Neutrophil (primary cell): ENCODE measurements around the gene PDCD1.
A peak's percentile ranks its signal among the peaks of the same experiment; 100 is the strongest.

Experiments used
- H3K27ac ChIP-seq: fragments of 200-600 bp; sonication (generic); 2 replicates; pipeline ENCODE4 v1.5.1; 2016; ENCODE audit warnings: mild to moderate bottlenecking, moderate library complexity
- H3K27me3 ChIP-seq: fragments of 200-600 bp; sonication (generic); 2 replicates; pipeline ENCODE4 v1.6.0; 2016; ENCODE audit warnings: mild to moderate bottlenecking
- H3K36me3 ChIP-seq: fragments of 200-600 bp; sonication (generic); 2 replicates; pipeline ENCODE4 v1.5.1; 2017
- H3K4me1 ChIP-seq, 2 experiments: fragments of 200-600 bp in 1 of 2; sonication (generic) in 1 of 2; 1 replicate in 1 of 2; 2 replicates in 1 of 2; pipeline versions ENCODE4 v1.5.1 to v1.6.1; 2013 to 2016; ENCODE audit warnings: low read depth in 1 of 2, low read length in 1 of 2, mild to moderate bottlenecking in 1 of 2, moderate library complexity in 1 of 2; ENCODE audit not compliant: control insufficient read depth in 1 of 2, insufficient read depth in 1 of 2
- H3K4me3 ChIP-seq, 2 experiments: fragments of 200-600 bp in 1 of 2; sonication (generic) in 1 of 2; 1 replicate in 1 of 2; 2 replicates in 1 of 2; pipeline ENCODE4 v1.5.1; 2013 to 2016; ENCODE audit warnings: low read depth in 1 of 2, low read length in 1 of 2, mild to moderate bottlenecking in 1 of 2, moderate library complexity in 1 of 2
- H3K9me3 ChIP-seq: fragments of 200-600 bp; sonication (generic); 2 replicates; pipeline ENCODE4 v1.5.1; 2016
- TF ChIP-seq, protein P1 (sequence below): fragments of 200-600 bp; sonication (generic); IDR thresholded peaks from 2 replicates; pipeline ENCODE4 v1.5.1; 2016; ENCODE audit warnings: antibody characterized with exemption

Gene PDCD1

DNA sequence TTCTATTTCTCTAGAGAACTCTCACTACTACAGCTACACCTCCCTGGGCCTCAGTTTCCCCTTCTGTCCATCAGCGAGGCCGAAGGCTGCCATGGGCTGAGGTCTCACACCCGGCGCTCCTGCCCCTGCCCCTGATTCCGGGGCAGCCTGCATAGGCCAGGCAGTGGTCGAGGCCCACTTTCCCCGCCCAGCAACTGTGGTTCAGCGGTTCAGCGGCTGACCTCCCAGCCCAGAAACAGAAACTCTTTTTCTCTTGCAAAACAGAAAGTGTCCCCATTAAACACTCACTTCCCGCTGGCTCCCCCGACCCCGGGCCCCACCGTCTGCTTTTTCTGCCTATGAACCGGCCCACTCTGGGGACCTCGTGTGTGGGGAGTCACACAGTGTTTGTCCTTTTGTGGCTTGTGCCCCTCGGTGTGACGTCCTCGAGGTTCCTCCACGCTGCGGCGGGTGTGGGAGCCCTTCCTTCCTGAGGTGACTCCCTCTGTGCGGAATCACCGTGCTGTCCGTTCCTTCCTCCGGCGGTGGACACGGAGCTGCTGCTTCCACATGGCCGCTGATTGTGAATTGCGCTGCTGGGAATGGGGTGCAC, 16.0 kb downstream of the PDCD1 start:
- Histone ChIP-seq H3K27ac (no peak overlapping the region), H3K9me3 (no peaks in the 10 kb centered on the region), H3K27me3 (peaks cover 64% of the 10 kb centered on the region), H3K36me3 (no peaks in the 10 kb centered on the region), H3K4me1 (peaks cover 11 to 13% of the 10 kb centered on the region in 2 experiments), H3K4me3 (peak overlapping the region; percentile 40 to 45)
- TF ChIP-seq, protein P1, sequence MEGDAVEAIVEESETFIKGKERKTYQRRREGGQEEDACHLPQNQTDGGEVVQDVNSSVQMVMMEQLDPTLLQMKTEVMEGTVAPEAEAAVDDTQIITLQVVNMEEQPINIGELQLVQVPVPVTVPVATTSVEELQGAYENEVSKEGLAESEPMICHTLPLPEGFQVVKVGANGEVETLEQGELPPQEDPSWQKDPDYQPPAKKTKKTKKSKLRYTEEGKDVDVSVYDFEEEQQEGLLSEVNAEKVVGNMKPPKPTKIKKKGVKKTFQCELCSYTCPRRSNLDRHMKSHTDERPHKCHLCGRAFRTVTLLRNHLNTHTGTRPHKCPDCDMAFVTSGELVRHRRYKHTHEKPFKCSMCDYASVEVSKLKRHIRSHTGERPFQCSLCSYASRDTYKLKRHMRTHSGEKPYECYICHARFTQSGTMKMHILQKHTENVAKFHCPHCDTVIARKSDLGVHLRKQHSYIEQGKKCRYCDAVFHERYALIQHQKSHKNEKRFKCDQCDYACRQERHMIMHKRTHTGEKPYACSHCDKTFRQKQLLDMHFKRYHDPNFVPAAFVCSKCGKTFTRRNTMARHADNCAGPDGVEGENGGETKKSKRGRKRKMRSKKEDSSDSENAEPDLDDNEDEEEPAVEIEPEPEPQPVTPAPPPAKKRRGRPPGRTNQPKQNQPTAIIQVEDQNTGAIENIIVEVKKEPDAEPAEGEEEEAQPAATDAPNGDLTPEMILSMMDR, result no peak

DNA sequence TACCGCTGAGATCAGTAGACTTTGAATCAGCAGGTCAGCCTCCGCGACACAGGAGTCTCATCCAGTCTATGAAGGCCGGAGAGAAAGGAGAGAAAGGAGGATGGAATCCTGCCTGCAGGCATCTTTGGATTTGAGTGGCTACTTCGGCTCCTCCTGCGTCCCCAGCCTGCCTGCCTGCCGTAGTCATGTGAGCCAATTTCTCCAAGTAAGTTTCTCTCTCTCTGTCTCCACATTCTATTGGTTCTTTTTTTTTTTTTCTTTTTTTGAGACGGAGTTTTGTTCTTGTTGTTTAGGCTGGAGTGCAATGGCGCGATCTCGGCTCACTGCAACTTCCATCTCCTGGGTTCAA, 16.7 kb downstream of the PDCD1 start:
- H3K4me1 ChIP-seq, result peaks cover 11 to 13% of the 10 kb centered on the region in 2 experiments
- H3K9me3 ChIP-seq, result no peaks in the 10 kb centered on the region
- H3K4me3 ChIP-seq, result no peak overlapping the region
- peaks cover 71% of the 10 kb centered on the region for H3K27me3 ChIP-seq
- H3K27ac ChIP-seq, result no peak overlapping the region
- H3K36me3 ChIP-seq, result no peaks in the 10 kb centered on the region
- TF ChIP-seq, protein P1, result no peak

DNA sequence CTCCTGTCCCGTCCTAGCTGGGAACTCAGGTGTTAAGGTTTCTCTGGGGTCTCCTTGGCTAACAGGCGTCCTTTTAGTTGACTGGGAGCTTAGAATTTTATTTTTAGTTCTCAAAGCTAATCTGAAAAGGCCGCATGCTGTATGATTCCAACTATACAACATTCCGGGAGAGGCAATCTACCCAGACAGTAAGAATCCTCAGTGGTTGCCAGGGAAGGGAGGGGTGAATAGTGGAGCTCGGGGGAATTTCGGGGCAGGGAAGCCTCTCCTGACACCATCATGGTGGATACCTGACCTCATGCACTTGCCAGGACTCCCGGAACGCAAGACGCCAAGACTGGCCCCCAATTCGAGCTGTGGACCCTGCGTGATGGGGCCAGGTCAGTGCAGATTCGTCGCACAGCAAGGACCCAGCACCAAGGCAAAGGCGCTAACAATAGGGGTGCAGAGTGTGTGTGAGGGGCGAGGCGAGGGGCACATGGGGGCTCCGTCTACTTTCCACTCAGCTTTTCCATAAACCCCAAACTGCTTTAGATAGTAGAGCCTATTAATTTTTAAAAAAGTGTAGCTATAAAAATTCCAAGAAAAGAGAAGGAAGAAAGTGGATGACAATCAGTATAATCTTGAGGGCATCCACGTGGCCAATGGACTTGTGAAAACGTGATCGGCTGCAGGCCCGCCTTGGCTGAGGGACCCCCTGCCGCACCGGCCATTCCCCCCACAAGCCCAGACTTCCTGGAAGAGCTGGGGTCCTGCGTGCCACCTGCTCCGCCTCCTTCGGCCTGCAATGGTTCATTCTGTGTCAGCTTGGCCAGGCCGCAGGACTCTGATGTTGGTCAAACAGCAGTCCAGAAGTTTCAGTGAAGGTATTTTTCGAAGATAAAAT, 17.3 kb downstream of the PDCD1 start:
- TF ChIP-seq, protein P1, result no peak
- H3K27me3 ChIP-seq, result peaks cover 74% of the 10 kb centered on the region
- H3K4me3 ChIP-seq, result no peak overlapping the region
- peaks cover 11 to 13% of the 10 kb centered on the region in 2 experiments for H3K4me1 ChIP-seq
- no peaks in the 10 kb centered on the region for H3K36me3 ChIP-seq
- H3K27ac ChIP-seq, result no peak overlapping the region
- H3K9me3 ChIP-seq, result no peaks in the 10 kb centered on the region

DNA sequence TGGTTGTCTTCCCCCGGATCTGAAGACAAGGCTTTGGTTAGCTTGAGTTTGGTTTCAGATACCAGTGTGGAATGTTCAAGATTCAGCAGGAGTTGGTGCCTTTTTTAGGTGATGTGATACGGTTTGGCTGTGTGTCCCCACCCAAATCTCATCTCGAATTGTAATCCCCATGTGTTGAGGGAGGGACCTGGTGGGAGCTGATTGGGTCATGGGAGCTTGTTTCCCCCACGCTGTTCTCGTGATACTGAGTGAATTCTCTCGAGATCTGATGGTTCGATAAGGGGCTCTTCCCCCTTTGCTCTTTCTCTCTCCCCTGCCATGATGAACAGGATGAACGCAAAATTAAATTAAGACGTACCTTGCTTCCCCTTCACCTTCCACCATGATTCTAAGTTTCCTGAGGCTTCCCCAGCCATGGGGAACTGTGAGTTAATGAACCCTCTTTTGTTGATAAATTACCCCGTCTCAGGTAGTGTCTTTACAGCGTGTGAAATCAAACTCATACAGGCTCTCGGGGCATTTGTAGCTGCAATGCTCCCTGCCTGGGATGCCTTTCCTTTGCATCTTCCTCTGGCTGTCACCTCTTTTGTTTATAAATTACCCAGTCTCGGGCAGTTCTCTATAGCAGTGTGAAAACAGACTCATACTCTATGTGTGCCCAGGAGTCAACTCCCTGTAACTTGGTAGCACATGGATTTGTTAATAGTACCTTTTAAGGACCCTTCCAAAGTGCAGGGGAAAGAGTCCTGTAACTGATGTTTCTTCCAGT, 21.3 kb downstream of the PDCD1 start:
- Histone ChIP-seq H3K9me3 (no peaks in the 10 kb centered on the region), H3K4me3 (no peak overlapping the region), H3K27me3 (peaks cover 36% of the 10 kb centered on the region), H3K4me1 (no peaks in the 10 kb centered on the region), H3K27ac (no peak overlapping the region), H3K36me3 (no peaks in the 10 kb centered on the region)
- TF ChIP-seq, protein P1, result no peak

DNA sequence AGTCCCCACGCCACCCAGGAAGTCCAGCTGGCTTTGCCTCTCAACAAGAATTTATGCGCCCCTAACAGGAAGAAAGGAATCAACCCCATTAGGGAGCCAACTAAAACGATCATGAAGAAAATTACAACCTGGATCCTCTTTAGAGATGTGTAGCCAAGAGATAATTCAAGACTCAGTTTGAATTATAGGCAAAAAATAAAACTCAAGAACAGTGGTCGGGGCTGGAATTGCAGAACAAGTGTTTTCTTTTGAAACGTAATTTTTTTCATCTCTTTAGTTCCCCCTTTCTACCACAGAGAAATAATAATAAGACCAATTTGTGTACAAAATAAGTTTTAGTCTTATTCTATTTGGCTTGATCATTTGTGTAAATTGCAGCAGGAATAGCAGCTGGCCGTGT, 22.4 kb downstream of the PDCD1 start:
- no peaks in the 10 kb centered on the region for H3K9me3 ChIP-seq
- H3K36me3 ChIP-seq, result no peaks in the 10 kb centered on the region
- peaks cover 28% of the 10 kb centered on the region for H3K27me3 ChIP-seq
- no peak overlapping the region for H3K4me3 ChIP-seq
- no peaks in the 10 kb centered on the region for H3K4me1 ChIP-seq
- TF ChIP-seq, protein P1, result no peak
- no peak overlapping the region for H3K27ac ChIP-seq
